Measurements from ENCODE around the gene INO80D.
"Not testable (repeated sequence)": the region's sequence is repeated elsewhere in the genome, so short reads cannot be mapped to it uniquely, and the experiment has no call there.

INO80D gene

DNA sequence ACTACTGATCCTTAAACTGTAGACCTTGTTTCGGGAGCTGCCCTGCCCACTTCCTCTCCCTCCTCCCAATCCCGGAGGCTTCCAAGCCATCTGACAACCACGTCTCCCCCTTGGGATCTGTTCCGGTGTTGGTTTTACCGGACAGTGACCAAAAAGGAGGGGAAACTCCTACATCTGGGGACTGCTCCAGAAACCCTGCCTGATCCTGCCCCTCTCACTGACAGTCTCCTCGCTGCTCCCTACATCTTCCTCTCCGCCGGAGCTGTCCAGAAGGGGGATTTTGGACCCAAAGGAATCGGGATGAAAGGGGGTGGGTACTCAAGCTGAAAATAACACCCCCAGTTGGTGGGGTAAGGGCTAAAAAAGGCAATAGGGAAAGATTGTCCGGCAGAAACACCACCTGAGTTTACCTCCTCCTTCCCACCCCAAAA, 1.5 kb downstream of the INO80D start:
- no peaks in the 10 kb centered on the region for H3K27me3 ChIP-seq (replicated peaks in 2 of 5; ENCODE audit: control insufficient read depth in 4 of 5, insufficient read depth in 5 of 5, low read length in 4 of 5)
- DNase-seq: peak in 1 of 3 donors; percentile 17
- no peaks in the 10 kb centered on the region for H3K9me3 ChIP-seq (ENCODE audit: control extremely low read depth in 1 of 5, control insufficient read depth in 4 of 5, insufficient read depth in 2 of 5, low read depth in 1 of 5, low read length in 4 of 5)
- WGBS (ENCODE audit: insufficient coverage): 0% methylated on average over 2 of the region's 10 CpGs
- ChIA-PET POLR2A (no interaction called here), CTCF (interaction anchor here (0.6 to 2.5 kb wide), 6 partner anchors 11 to 460 kb away, joined by 3 to 14 read pairs (median 4); no protein-coding TSS in a partner anchor)
- peak overlapping the region; percentile 98 to 99 for H3K27ac ChIP-seq (ENCODE audit: insufficient read depth in 1 of 2, low read depth in 1 of 2, low read length in 2 of 2, poor library complexity in 1 of 2, severe bottlenecking in 2 of 2)
- H3K4me3 ChIP-seq (ENCODE audit: control insufficient read depth in 1 of 7, extremely low read depth in 1 of 7, insufficient read depth in 4 of 7, low read depth in 2 of 7, low read length in 6 of 7): peak overlapping the region; percentile 84 to 100 (median 94)
- H3K4me1 ChIP-seq (ENCODE audit: control extremely low read depth in 1 of 4, control insufficient read depth in 4 of 4, insufficient read depth in 4 of 4, low read length in 3 of 4): peaks cover 10 to 29% (median 20%) of the 10 kb centered on the region in 4 experiments
- no peaks in the 10 kb centered on the region for H3K36me3 ChIP-seq (ENCODE audit: control insufficient read depth in 4 of 4, insufficient read depth in 4 of 4, low read length in 3 of 4)

DNA sequence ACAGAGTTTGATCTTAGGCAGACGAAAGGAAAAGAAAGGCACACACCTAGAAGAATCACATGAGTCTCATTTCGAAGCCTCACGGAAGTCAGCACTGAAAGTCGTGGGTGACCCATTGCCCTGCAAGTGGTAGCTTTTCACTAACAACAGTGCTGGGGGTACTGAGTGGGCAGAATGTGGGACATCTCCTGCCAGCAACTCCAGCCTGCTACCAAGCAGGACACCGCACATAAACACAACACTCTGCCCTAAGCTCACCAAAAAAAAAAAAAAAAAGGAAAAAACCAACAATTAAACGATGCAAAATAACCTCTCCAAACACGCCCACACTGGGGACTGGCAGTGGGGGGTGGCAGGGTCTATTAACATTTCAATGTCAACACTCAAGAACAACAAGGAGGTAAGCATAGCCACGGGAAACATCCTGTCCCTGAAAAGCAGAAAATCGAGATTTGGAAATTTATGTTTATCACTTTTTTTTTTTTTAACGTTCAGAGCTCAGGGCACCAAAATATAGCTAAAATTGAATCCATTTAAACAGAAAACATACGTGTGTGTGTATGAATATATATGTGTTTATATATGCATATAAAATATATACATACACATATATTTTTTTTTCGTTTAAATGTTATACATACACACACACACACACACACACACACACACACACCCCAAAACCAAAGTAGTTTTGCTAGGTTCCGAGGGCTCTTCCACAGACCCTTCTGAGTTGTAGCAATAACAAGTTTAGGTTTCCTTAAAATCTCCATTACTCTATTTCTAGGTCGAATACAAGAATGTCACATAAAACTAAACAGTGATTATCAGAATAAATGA, 2.2 kb downstream of the INO80D start:
- POLR2A ChIA-PET: no interaction called here
- 46% methylated on average over 4 of the region's 14 CpGs for WGBS (ENCODE audit: insufficient coverage)
- H3K4me3 ChIP-seq (ENCODE audit: control insufficient read depth in 1 of 7, extremely low read depth in 1 of 7, insufficient read depth in 4 of 7, low read depth in 2 of 7, low read length in 6 of 7): peak overlapping the region; percentile 84 to 100 (median 94)

DNA sequence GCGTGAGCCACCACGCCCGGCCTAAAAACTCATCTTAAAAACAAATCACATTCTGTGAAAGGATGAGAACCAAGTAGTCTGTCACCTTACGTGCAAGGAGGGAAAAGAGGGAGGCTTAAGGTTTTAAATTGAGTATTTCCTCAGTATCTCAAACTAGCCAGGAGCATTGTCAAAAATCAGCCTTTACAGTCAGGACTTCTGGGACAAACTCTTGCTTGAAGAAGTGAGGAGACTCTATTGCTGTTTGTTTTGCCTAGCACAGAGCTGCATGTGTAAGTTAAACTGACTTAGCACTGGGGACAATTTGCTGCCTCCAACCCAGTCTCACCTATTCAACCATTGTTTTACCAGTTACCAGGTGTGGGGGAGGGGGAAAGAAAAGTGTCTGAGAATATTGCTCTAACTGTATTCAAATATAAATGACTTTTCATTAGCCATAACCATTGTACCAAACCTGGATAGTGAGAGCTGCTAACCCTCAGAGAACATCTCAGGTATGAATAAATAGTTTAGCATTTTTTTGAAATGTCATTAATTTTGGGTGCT, 3.6 kb downstream of the INO80D start:
- H3K27me3 ChIP-seq (replicated peaks in 2 of 5; ENCODE audit: control insufficient read depth in 4 of 5, insufficient read depth in 5 of 5, low read length in 4 of 5): no peaks in the 10 kb centered on the region
- ChIA-PET CTCF (interaction anchor here (2.2 to 2.5 kb wide), 2 partner anchors 11 to 13 kb away, joined by 8 to 14 read pairs; no protein-coding TSS in a partner anchor), POLR2A (no interaction called here)
- no peaks in the 10 kb centered on the region for H3K36me3 ChIP-seq (ENCODE audit: control insufficient read depth in 4 of 4, insufficient read depth in 4 of 4, low read length in 3 of 4)
- H3K4me1 ChIP-seq (ENCODE audit: control extremely low read depth in 1 of 4, control insufficient read depth in 4 of 4, insufficient read depth in 4 of 4, low read length in 3 of 4): peaks cover 4 to 19% (median 12%) of the 10 kb centered on the region in 4 experiments
- no peak overlapping the region for H3K4me3 ChIP-seq (ENCODE audit: control insufficient read depth in 1 of 7, extremely low read depth in 1 of 7, insufficient read depth in 4 of 7, low read depth in 2 of 7, low read length in 6 of 7)
- DNase-seq: no peak
- H3K9me3 ChIP-seq (ENCODE audit: control extremely low read depth in 1 of 5, control insufficient read depth in 4 of 5, insufficient read depth in 2 of 5, low read depth in 1 of 5, low read length in 4 of 5): no peaks in the 10 kb centered on the region
- peak overlapping the region in 1 of 2 experiments; percentile 31 for H3K27ac ChIP-seq (ENCODE audit: insufficient read depth in 1 of 2, low read depth in 1 of 2, low read length in 2 of 2, poor library complexity in 1 of 2, severe bottlenecking in 2 of 2)
- WGBS (ENCODE audit: insufficient coverage): 100% methylated on average over 1 of the region's 4 CpGs

More for the DNA sequence above, 2.2 kb downstream of the INO80D start:
- Histone ChIP-seq H3K36me3 (ENCODE audit: control insufficient read depth in 4 of 4, insufficient read depth in 4 of 4, low read length in 3 of 4) (no peaks in the 10 kb centered on the region), H3K27me3 (replicated peaks in 2 of 5; ENCODE audit: control insufficient read depth in 4 of 5, insufficient read depth in 5 of 5, low read length in 4 of 5) (no peaks in the 10 kb centered on the region), H3K9me3 (ENCODE audit: control extremely low read depth in 1 of 5, control insufficient read depth in 4 of 5, insufficient read depth in 2 of 5, low read depth in 1 of 5, low read length in 4 of 5) (no peaks in the 10 kb centered on the region), H3K4me1 (ENCODE audit: control extremely low read depth in 1 of 4, control insufficient read depth in 4 of 4, insufficient read depth in 4 of 4, low read length in 3 of 4) (peaks cover 7 to 28% (median 19%) of the 10 kb centered on the region in 4 experiments), H3K27ac (ENCODE audit: insufficient read depth in 1 of 2, low read depth in 1 of 2, low read length in 2 of 2, poor library complexity in 1 of 2, severe bottlenecking in 2 of 2) (peak overlapping the region; percentile 98 to 99)
- DNase-seq: peak in 2 of 3 donors; percentile 48 to 56
- CTCF ChIA-PET: interaction anchor here (0.6 to 2.5 kb wide), 7 partner anchors 10 to 460 kb away, joined by 3 to 14 read pairs (median 3); no protein-coding TSS in a partner anchor

DNA sequence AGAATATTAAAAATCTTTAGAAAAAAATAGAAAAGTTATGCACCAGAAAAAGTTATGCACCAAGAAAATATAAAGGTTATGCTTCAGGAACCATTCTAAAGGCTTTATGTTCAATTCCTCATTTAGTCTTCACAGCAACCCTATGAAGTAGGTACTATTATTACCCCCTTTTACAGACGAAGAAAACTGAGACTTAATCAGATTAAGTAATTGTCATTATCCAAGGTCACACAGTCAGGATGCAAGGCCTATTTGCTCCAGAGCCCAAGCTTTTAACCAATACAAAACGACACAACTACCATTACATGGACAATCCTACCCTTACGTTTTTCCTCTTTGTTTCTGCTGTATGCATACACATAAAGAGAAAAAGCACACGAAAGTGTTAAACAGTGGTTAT, 5.0 kb downstream of the INO80D start:
- H3K27me3 ChIP-seq (replicated peaks in 2 of 5; ENCODE audit: control insufficient read depth in 4 of 5, insufficient read depth in 5 of 5, low read length in 4 of 5): no peaks in the 10 kb centered on the region
- H3K4me1 ChIP-seq (ENCODE audit: control extremely low read depth in 1 of 4, control insufficient read depth in 4 of 4, insufficient read depth in 4 of 4, low read length in 3 of 4): peaks cover 0 to 14% (median 9%) of the 10 kb centered on the region in 4 experiments
- WGBS (ENCODE audit: insufficient coverage): no CpG with 5 or more reads among the region's 4 CpGs
- DNase-seq: no peak
- POLR2A ChIA-PET: no interaction called here
- H3K9me3 ChIP-seq (ENCODE audit: control extremely low read depth in 1 of 5, control insufficient read depth in 4 of 5, insufficient read depth in 2 of 5, low read depth in 1 of 5, low read length in 4 of 5): no peaks in the 10 kb centered on the region
- CTCF ChIA-PET: interaction anchor here (1.0 kb wide), 1 partner anchor 8 kb away, joined by 3 read pairs; no protein-coding TSS in a partner anchor
- no peaks in the 10 kb centered on the region for H3K36me3 ChIP-seq (ENCODE audit: control insufficient read depth in 4 of 4, insufficient read depth in 4 of 4, low read length in 3 of 4)
- no peak overlapping the region for H3K4me3 ChIP-seq (ENCODE audit: control insufficient read depth in 1 of 7, extremely low read depth in 1 of 7, insufficient read depth in 4 of 7, low read depth in 2 of 7, low read length in 6 of 7)
- no peak overlapping the region for H3K27ac ChIP-seq (ENCODE audit: insufficient read depth in 1 of 2, low read depth in 1 of 2, low read length in 2 of 2, poor library complexity in 1 of 2, severe bottlenecking in 2 of 2)

DNA sequence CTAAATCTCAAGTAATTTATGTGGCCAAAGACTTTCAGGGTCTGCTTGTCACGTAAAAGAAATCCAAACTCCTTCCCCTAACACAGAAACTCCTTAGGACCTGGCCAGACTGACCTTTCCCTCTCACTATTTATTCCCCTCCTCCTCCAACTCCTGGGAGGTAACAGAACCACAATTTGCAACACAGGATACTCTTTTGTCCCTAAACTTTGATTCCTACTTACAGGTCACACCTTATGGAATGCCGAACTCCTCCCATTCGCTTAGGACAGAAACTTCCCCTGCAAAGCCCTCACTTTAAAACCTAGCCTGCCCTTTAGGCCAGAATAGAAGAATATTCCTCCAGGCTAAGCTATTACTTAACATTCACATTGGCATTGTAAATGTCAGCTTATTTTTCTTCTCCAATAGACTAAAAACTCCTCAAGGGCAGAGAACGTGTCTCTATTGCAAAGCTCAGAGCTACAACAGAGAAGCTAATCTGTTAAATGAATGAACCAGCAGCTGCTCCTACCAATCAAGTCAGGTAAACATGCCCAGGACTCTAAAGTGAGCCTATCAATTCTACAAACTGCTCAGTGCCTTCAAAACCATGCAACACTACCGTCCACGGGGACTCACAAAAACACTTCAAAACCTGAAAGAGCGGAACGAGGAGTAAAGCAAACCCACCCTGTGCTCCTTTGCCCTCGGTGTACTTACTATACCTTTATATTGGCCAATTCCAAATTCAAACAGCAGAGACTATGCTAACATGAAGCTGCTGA, 6.1 kb downstream of the INO80D start:
- CTCF ChIA-PET: interaction anchor here (0.6 to 1.0 kb wide), 2 partner anchors 8 to 16 kb away, joined by 4 read pairs; no protein-coding TSS in a partner anchor
- Histone ChIP-seq H3K4me1 (ENCODE audit: control extremely low read depth in 1 of 4, control insufficient read depth in 4 of 4, insufficient read depth in 4 of 4, low read length in 3 of 4) (peaks cover 0 to 14% (median 9%) of the 10 kb centered on the region in 4 experiments), H3K9me3 (ENCODE audit: control extremely low read depth in 1 of 5, control insufficient read depth in 4 of 5, insufficient read depth in 2 of 5, low read depth in 1 of 5, low read length in 4 of 5) (no peaks in the 10 kb centered on the region), H3K27me3 (replicated peaks in 2 of 5; ENCODE audit: control insufficient read depth in 4 of 5, insufficient read depth in 5 of 5, low read length in 4 of 5) (no peaks in the 10 kb centered on the region), H3K4me3 (ENCODE audit: control insufficient read depth in 1 of 7, extremely low read depth in 1 of 7, insufficient read depth in 4 of 7, low read depth in 2 of 7, low read length in 6 of 7) (no peak overlapping the region), H3K27ac (ENCODE audit: insufficient read depth in 1 of 2, low read depth in 1 of 2, low read length in 2 of 2, poor library complexity in 1 of 2, severe bottlenecking in 2 of 2) (no peak overlapping the region), H3K36me3 (ENCODE audit: control insufficient read depth in 4 of 4, insufficient read depth in 4 of 4, low read length in 3 of 4) (no peaks in the 10 kb centered on the region)
- 97% methylated on average over 4 of the region's 9 CpGs for WGBS (ENCODE audit: insufficient coverage)
- no peak for DNase-seq
- POLR2A ChIA-PET: interaction anchor here (0.6 kb wide), 1 partner anchor 1026 kb away, joined by 4 read pairs; no protein-coding TSS in a partner anchor

DNA sequence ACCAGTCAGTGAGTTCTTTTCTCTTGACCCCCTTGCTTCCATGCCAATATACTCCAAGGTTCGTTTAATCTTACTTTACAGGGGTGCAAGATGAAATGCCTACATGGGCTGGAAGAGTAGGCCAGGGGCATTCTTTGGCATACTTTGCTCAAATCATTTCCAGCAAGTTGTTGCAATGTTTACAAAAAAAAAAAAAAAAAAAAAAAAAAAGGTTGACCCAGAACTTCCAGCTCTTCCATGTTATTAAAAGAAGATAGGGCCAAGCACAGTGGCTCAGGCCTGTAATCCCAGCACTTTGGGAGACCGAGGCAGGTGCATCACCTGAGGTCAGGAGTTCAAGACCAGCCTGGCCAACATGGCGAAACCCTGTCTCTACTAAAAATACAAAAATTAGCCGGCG, 8.1 kb downstream of the INO80D start:
- not testable (repeated sequence) for H3K4me1 ChIP-seq (ENCODE audit: control extremely low read depth in 1 of 4, control insufficient read depth in 4 of 4, insufficient read depth in 4 of 4, low read length in 3 of 4); H3K4me3 ChIP-seq (ENCODE audit: control insufficient read depth in 1 of 7, extremely low read depth in 1 of 7, insufficient read depth in 4 of 7, low read depth in 2 of 7, low read length in 6 of 7); H3K27ac ChIP-seq (ENCODE audit: insufficient read depth in 1 of 2, low read depth in 1 of 2, low read length in 2 of 2, poor library complexity in 1 of 2, severe bottlenecking in 2 of 2); DNase-seq; H3K9me3 ChIP-seq (ENCODE audit: control extremely low read depth in 1 of 5, control insufficient read depth in 4 of 5, insufficient read depth in 2 of 5, low read depth in 1 of 5, low read length in 4 of 5); H3K27me3 ChIP-seq (replicated peaks in 2 of 5; ENCODE audit: control insufficient read depth in 4 of 5, insufficient read depth in 5 of 5, low read length in 4 of 5); H3K36me3 ChIP-seq (ENCODE audit: control insufficient read depth in 4 of 4, insufficient read depth in 4 of 4, low read length in 3 of 4)
- CTCF ChIA-PET: interaction anchor here (1.3 kb wide), 1 partner anchor 9 kb away, joined by 4 read pairs; no protein-coding TSS in a partner anchor
- POLR2A ChIA-PET: interaction anchor here (0.7 kb wide), 1 partner anchor 8 kb away, joined by 3 read pairs; the partner anchor contains the start of gene INO80D
- 100% methylated on average over 1 of the region's 5 CpGs for WGBS (ENCODE audit: insufficient coverage)

Measured in common myeloid progenitor, CD34-positive (primary cell).